T-helper 22 cell (primary cell): Measurements from ENCODE around the gene EXO1.
"Not testable (repeated sequence)": the region's sequence is repeated elsewhere in the genome, so short reads cannot be mapped to it uniquely, and the experiment has no call there.

Experiments
- DNase-seq: peaks from one replicate; pipeline ENCODE4 v3.0.0-alpha.2; 2020; ENCODE audit warnings: low read depth

The EXO1 gene

DNA sequence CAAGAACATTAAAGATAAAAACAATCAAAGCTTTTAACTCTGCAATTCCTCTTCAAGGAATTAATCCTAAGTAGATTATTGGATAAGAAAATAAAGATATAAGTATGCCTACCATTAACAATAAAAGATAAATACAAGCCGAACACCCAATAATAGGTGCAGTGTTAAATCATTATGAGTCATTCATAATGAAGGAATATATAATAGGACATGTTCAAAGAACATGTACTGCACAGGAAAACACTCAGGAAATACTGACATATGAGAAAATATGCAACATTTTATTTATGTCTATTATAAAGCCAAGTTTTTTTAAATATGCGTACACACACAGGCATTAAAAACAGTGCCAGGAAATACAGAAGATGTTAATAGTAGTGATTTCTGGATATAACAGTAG, 11.1 kb upstream of the EXO1 start:
- no peak for DNase-seq

DNA sequence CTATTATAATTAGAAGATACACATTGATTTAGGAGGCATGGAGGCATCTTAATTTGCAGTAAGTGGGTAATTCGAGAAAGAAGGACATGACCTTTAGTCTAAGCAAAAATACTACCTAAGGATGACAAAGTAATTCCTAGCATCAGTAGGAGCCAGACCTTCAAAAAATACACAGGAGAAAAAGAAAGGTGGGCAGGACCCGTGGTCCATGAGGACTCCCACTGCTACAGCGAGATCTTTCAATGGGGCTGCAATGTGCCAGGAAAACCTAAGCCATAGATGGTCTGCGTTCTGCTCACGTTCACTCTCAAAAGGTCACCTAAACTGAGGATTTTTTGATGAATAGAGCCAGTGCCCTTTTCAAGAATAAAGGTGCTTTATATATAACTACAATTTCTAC, 10.6 kb upstream of the EXO1 start:
- DNase-seq, result no peak

- no peak for DNase-seq
Observed at GRCh38 chr1:241837901-241838300, 10.1 kb upstream of the EXO1 start.

- no peak for DNase-seq
Observed at GRCh38 chr1:241838897-241839296, 9.1 kb upstream of the EXO1 start.

DNA sequence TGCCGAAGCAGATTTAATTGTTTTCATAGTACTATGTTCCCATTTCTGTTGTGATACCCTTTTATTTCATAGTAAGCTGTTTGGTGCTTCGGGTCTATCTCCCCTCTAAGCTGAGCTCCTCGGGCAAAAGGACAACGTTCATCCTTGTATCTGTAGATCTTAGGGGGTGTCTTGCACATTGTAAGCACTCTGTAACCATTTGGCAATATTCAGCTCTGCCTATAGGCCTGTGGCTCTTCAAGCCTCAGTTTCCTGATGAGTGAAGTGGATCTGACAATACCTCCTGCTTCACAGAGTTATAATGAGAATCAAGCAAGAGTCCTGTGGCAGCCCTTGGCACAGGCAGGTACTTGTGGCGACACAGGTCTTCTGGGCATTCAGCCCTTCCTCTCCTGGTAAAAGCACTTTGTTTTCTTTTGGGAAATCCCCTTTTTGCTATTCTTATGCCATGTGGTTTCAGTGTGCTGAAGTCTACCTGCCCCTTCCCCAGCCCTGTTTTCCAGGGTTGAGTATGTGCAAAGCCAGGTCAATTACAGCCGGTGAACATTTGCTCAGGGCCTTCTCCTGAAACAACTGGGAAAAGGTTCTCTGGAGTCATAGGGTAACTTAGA, 8.5 kb upstream of the EXO1 start:
- DNase-seq, result no peak

DNA sequence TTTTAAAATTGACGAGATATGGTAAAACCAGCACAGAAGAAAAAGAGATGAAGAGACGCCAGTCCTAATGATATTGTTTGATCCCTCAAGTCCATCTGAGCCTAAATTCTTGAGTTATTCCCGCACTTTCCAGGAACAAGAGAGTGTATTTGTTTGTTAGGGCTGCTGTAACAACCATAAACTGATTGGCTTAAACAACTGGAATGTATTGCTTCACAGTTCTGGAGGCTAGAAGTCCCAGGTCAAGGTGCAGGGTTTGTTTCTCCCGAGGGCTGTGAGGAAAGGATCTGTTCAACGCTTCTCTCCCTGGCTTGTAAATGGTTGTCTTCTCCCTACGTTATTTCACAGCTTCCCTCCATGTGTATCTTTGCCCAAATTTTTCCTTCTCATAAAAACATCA, 7.8 kb upstream of the EXO1 start:
- DNase-seq, result no peak

DNA sequence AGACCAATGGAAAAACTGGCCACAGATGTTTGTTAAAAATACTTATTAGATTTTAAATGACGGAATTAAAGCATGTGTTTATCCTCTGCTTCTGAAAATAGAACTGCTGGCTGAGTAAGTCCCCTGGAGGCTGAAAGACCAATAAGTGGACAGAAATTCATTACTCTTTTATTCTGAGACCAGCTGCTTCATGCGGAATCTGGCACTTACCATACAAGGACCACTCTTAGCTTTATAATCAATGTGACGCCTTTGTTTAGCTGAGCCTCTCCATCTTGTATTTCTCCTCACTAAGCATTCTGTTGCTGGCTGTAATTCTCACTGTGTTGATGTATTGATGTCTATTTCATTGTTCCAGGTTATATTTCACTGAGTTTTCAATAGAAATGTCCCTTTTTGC, 6.3 kb upstream of the EXO1 start:
- no peak for DNase-seq

- no peak for DNase-seq
Observed at GRCh38 chr1:241842565-241842964, 5.4 kb upstream of the EXO1 start.

DNA sequence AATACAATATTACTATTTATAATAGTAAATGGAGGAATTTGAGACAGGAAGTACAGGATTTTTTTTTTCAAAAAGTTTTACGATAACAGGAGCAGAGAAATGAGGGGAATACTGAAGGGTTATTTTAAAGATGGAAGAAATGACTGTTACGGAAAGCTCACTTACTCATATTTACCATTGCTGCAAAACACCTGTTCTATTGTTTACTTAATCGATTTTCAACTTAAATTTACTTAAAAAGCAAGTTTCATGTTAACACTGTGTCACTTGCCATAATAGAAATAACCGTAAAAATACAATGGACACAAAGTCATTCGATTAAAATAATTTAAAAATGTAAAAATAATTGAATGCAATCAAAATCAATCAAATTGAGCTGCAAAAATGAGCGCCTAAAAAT, 3.4 kb upstream of the EXO1 start:
- DNase-seq, result no peak

GRCh38 chr1:241846375-241846774, 1.6 kb upstream of the EXO1 start:
- DNase-seq, result no peak

GRCh38 chr1:241846862-241847539, 1.0 kb upstream of the EXO1 start:
- DNase-seq, result no peak

- DNase-seq, result no peak
Observed at GRCh38 chr1:241847540-241847795, 536 bp upstream of the EXO1 start.

DNA sequence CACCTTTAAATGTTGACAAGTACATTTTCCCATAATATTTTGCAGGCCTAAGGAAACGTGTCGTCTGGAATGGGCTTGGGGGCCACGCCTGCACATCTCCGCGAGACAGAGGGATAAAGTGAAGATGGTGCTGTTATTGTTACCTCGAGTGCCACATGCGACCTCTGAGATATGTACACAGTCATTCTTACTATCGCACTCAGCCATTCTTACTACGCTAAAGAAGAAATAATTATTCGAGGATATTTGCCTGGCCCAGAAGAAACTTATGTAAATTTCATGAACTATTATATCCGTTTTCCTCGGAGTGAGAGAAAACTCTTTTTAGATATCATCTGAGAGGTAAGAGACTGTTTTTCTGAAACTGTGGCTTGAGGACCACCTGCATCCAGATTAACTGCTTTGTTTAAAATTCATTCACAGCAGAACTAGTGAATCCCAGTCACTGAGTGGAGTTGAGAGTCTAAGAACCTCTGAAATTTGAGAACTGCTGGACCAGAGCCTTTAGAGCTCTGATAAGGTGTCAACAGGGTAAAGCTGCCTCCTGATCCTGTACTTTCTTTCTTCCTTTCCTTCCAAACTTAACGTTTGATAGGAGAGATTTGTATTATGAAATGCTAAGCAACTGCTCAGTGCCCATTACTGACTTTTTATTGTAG, 811 bp downstream of the EXO1 start:
- no peak for DNase-seq

DNA sequence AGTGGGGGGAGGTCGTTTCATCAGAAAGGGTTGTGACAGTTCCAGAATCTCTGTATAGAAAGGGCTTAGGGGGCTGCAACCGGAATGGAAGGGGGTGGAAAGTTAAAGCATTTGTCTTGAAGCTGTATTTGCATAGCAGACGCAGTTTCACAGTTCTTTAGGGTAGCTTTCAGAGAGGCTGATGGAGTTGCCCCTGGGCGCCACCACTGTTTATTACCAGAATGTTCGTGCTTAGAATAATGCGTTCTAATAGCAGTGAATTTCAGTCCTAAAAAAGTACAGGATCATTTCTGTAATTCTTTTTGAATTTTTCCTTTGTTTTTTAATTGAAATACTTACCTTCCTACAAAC, 1.3 kb downstream of the EXO1 start:
- no peak for DNase-seq

DNA sequence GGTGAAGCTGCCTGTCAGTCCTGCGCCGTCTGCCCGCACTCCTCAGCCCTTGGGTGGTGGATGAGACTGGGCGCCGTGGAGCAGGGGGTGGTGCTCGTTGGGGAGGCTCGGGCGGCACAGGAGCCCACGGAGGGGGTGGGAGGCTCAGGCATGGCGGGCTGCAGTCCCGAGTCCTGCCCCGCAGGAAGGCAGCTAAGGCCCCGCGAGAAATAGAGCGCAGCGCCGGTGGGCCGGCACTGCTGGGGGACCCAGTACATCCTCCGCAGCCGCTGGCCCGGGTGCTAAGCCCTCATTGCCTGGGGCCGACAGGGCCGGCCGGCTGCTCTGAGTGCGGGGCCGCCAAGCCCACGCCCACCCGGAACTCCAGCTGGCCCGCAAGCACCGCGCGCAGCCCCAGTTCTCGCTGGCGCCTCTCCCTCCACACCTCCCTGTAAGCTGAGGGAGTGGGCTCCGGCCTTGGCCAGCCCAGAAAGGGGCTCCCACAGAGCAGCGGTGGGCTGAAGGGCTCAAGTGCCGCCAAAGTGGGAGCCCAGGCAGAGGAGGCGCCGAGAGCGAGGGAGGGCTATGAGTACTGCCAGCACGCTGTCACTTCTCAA, 7.6 kb downstream of the EXO1 start:
- DNase-seq, result not testable (repeated sequence)

GRCh38 chr1:241857131-241857530, 9.1 kb downstream of the EXO1 start:
- no peak for DNase-seq

DNA sequence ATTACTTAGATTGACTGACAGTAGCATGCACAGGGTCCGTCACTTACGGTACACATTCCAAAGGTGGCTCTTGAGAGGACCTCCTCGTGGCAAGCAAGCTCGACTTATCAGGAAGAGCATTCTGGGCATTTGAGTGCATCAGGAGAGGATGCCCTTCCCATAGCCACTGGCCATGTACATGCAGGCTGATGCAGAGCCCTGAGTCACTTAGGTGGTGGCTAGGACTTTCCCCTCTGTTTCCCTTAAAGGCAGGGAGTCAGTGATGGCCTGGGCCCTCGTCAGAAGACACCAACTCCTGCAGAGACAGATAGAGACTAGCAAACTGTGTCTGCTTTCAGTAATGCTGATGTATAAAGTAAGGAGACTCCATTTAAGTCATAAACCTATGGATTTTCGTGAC, 12.9 kb downstream of the EXO1 start:
- no peak for DNase-seq

GRCh38 chr1:241869022-241869421, 21.0 kb downstream of the EXO1 start:
- no peak for DNase-seq

- no peak for DNase-seq
Observed at GRCh38 chr1:241870336-241870735, 22.3 kb downstream of the EXO1 start.

GRCh38 chr1:241870746-241871430, 22.9 kb downstream of the EXO1 start:
- DNase-seq, result no peak

GRCh38 chr1:241881440-241881839, 33.4 kb downstream of the EXO1 start:
- DNase-seq, result no peak

DNA sequence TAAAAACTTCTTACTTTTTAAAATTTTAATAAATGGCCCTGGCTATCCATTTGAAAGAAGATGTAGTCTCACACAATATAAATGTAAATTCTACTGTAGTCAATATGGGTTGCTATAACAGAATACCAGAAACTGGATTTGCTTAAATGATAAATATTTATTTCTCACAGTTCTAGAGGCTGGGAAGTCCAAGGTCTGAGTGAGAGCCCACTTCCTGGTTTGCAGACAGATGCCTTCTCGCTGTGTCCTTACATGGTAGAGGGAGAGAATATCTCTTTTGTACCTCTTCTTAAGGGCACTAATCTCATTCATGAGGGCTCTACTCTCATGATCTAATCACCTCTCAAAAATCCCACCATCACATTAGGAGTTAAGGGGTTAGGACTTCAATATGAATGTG, 35.2 kb downstream of the EXO1 start:
- no peak for DNase-seq

DNA sequence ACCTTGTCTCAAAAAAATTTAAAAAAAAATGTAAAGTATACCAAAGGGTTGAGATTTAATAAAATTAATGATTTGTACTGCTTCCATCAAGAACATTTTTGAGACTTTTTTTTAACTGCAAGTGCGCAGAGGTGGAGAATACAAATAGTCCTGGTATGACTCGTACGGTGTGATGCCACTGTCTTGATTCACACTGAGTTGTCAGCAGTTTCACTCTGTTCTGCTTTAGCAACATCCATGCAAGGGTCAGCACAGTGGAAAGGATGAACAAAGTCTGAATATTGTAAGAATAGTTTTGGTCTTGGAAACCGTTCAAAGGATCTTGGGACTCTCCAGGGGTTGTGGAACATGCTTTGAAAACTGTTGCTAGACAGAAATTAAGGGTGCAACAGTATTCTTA, 40.2 kb downstream of the EXO1 start:
- DNase-seq, result no peak
